SK-MEL-5 (cell line): ENCODE data around the gene ATP9B. TPM values are rescaled to one million over a fixed set of nuclear protein-coding genes. Genes with fewer than 3 reads are reported as not detected.

Source experiments
- DNase-seq: peaks from one replicate; pipeline ENCODE4 v3.0.0-alpha.2; 2016; ENCODE audit warnings: low read depth, low spot score
- in situ Hi-C: cut with HindIII; loops from 2 replicates; pipeline ENCODE4 v1.10.0; 2016; ENCODE audit warnings: low sequenced_read_pairs, high pct_unique_total_duplicates, low pct_unique_long_range_greater_than_20kb
- total RNA-seq: library from RNA; depleted of rRNA; stranded (reverse); fragments of >200 nt; shearing (Covaris generic); gene quantifications from 2 replicates; pipeline ENCODE4 v1.2.3, GENCODE V29; 2014

ATP9B gene
- total RNA-seq, 1 experiment from 2014 or later, result 6.8 TPM

DNA sequence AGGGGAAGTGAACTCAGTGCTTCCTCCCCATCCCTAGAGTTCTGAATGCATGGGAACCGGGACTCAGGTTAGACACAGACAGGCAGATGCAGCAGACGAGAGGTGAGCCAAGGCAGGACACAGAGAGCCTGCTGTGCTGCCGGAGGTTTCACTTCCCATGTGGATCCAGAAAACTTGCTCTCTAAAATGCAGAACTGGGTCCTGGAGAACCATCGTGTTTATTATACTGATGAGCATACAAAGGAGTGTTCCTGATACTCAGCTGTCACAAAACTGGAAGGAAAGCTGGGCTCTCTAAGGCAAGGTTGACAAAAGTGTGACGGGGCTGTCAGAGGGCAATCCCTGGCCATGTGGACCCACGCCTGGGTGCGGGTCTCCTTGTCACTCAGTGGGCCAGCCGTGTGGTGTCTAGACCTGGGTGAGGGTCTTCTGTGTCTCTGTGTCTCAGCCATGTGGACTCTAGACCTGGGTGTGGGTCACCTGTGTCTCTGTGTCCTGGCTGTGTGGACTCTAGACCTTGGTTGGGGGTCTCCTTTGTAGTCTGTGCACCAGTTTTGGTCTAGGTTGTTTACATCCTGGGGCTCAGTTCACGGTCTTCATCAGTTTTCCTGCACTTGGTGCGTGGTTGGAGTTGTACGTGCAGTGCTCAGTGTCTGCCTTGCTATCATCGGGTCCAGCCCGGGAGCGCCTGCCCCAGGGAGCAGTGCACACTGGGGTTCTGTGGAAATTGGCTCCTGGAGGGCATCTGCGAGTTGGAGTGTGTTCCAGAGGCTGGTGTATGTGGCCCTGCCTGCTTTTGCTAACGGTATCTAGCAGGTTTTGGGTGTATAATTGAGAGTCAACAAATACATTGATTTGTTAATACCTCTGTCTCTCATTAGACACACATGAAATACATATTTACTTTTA, 141.1 kb downstream of the ATP9B start:
- in situ Hi-C loops, result no loop called here
- no peak for DNase-seq

DNA sequence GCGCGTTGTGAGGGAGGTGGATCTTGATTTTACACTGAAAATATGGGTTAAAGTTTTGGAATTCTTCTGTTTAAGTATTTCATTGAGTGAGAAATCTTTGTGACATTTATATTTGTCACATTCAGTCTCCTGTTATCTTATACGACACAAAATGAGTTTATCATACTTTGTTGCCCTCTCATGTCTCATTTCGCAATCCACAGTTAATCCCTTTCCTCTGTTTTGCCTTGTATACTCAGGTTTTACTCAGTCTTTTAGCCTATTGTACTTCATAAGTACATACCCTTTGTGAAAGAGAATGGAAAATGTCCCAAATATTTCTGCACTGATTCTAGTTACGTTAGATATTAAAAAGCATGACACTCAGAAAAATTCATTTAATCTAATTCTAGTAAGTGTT, 142.7 kb downstream of the ATP9B start:
- in situ Hi-C loops, result no loop called here
- DNase-seq, result no peak

DNA sequence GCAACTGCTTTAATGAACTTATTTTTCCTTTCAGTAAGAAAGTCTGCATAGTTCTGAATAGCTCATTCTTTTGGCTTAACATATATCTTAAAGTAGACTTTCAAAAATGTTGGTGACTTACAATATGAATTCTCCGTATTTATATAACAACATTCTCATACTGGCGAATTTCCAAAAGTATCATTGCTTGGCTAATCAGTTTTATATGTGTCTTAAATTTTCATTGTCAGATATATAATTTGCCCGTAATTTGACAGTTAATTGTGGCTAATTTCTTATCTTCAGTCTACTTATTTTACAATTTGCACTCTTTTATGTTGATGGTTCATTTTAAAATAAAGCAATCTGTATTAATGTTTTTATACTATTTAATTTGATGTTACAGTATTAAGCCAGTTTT, 144.9 kb downstream of the ATP9B start:
- in situ Hi-C loops, result no loop called here
- DNase-seq, result no peak

DNA sequence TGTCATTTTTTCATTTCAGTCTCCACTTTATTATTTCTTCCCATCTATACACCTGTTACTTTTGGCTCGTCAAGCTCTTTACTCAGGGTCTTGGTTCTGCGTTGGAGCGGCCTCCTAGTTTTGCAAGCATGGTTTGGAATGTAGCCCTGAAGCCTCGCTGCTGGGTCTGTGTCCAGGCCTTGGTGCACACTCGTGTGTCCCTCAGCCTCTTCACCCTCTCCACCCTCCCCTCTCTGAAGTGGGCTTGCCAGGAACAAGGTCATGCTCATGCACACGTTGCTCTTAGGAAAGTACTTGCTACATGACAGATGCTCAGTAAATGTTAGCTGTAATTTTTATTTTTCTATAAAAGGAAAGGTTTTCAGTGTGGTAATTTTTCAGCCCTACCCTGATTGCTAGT, 147.0 kb downstream of the ATP9B start:
- in situ Hi-C loops, result no loop called here
- DNase-seq, result no peak

DNA sequence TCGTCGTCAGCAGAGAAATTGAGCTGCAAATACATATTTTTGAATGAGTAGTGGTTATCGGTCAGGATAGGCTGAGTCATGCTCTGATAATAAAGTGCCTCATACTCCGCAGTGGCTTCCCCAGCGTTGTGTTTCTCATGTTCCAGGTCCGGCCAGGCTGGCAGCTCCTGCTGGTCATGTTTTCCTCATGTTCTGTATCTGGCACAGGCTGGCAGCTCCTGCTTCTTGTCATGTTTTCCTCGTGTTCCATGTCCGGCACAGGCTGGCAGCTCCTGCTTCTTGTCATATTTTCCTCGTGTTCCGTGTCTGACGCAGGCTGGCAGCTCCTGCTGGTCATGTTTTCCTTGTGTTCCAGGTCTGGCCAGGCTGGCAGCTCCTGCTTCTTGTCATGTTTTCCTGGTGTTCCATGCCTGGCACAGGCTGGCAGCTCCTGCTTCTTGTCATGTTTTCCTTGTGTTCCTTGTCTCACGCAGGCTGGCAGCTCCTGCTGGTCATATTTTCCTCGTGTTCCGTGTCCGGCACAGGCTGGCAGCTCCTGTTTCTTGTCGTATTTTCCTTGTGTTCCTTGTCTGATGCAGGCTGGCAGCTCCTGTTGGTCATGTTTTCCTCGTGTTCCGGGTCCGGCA, 148.9 kb downstream of the ATP9B start:
- DNase-seq, result no peak
- in situ Hi-C loops, result no loop called here

DNA sequence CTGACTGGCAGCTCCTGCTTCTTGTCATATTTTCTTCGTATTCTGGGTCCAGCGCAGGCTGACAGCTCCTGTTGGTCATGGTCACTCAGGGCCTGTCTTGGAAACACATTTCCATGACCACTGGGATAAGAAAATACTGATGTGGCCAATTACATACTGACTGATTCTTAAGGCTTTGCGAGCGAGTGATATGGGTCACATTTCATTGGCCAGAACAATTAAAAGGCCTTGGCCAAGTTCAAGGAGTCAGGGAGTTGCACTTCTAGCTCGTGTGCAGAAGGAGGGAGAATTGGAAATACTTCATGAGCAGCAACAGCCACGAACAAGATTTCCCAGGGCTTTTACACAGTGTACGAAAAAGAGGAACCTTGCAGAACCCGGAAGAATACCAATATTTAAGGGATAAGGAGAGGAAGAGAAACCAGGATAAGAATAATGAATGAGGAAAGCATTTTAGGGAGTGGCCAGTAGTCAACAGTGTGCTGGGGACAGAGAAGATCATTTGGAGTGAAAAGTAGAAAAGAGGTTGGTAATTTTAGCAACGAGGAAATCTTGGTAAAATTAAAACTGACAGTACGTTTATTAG, 149.5 kb downstream of the ATP9B start:
- no peak for DNase-seq
- in situ Hi-C loops, result no loop called here

DNA sequence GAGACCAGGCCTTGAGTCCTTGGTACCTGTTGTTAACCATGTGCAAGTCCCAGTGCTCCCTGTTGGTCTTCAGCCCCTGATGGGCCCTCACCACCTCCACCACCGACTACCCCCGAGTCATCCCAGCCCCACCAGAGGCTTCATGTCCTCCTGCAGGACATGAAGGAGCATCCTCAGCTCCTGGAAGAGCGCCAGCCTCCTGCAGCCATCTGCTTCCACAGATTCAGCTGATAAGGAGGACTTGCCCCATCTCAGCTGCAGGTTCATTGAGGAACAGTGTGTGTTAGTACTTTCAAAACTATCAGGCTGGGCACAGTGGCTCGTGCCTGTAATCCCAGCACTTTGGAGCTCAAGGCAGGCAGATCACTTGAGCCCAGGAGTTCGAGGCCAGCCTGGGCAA, 151.9 kb downstream of the ATP9B start:
- in situ Hi-C loops, result no loop called here
- DNase-seq, result no peak

DNA sequence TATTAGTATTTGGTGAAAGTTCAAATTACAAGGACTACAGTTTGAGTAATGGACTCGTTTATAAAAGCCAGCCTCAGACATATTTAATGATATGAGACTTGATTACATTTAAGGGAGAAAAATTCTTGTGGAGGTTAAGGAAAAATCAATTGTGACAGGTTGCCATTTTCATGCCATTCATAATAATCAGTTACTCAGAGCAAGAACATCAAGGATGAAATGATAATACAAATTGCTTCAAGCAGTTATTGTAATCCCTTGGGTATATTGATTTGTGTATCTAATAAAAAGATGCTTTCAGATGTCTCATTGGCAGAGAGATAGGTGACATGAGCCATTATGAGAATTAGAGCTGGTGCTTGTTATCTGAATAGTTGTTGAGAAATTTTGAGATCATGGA, 153.6 kb downstream of the ATP9B start:
- in situ Hi-C loops, result no loop called here
- DNase-seq, result no peak

DNA sequence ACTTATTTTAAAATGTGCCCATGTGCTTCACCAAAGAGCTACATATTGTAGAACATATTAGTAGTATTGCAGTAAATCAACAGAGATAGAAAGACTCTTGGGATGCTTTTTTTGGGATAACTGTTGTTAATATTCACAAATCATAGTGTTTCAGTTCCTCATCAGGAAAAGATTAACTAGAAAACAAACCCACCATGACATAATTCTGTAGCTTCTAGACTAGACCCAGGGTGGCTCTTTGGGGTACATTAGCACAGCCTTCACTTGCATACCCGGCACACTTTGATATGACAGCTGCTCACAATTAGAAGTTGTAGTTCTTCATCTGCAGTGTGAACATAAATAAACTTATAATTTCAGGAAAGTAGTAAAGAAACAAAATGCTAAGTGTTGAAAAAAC, 154.2 kb downstream of the ATP9B start:
- in situ Hi-C loops, result no loop called here

DNA sequence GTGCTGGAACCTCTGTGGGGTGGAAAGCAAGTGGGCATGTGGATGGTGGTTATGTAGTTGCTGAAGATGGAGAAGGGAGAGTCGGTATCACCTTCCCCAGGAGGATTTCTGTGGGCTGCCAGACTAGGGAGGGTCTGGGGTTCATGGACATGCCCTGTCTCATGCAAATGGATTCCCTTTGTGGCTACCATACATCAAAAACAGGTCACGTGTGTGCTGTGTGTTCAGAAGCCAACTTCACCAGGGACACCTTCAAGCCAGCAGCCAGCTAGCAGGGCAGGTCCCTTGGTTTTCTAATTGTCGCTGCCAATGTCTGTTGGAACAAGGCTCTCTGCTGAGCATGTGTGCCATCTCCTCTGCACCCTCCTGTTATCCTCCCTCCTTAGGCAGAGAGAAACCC, 155.2 kb downstream of the ATP9B start:
- no peak for DNase-seq
- in situ Hi-C loops, result no loop called here

More for the DNA sequence above, 154.2 kb downstream of the ATP9B start:
- no peak for DNase-seq

DNA sequence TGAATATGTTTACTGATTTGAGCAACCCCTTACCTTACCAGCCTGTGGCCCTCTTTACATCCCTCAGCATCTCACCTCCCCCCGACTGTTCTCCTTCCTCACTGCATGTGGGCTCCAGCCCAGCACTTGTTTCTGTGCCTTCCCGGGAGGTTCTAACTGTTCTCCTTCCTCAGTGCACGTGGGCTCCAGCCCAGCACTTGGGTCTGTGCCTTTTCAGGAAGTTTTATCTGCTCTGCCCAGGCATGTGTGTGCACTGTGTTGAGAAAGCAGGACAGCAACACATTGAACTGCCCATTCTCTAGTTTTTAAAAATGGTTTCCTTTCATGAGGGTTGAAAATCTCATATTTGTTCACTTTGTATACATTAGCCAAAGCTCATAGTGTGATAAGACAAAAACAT, 158.4 kb downstream of the ATP9B start:
- in situ Hi-C loops, result no loop called here
- DNase-seq, result no peak

DNA sequence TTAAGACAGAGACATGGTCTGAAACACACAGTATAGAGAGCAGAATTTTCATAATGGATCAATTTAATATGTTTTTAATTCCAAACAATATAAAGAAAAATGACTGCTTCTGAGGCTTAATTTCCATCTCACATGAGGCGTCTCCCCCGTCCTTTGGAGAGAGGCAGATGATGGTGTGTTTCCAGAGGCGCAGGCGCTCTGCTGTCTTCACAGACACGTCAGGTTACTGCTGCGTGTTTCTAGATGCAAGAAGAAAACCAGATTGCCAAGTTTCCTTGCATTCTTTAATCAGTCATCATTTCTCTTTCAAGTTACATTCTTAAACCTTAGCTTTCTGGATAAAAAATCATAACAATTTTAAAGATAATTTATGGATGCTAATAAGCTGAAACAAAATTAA, 160.2 kb downstream of the ATP9B start:
- in situ Hi-C loops, result no loop called here

DNA sequence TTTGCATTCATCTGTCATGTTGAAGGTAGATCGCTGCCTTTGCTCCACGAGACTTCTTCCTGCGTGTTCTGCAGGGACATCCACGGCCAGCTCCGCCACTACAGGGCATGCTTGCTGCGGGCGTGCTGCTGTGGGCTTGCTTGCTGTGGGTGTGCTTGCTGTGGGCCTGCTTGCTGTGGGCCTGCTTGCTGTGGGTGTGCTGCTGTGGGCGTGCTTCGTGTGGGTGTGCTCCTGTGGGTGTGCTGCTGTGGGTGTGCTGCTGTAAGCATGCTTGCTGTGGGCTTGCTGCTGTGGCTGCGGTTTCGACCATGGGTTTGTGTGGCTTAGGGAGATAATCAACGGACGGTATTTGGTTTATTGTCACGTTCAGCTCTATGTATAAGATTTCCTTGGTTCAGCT, 165.2 kb downstream of the ATP9B start:
- no peak for DNase-seq
- in situ Hi-C loops, result no loop called here

More for the DNA sequence above, 160.2 kb downstream of the ATP9B start:
- no peak for DNase-seq

DNA sequence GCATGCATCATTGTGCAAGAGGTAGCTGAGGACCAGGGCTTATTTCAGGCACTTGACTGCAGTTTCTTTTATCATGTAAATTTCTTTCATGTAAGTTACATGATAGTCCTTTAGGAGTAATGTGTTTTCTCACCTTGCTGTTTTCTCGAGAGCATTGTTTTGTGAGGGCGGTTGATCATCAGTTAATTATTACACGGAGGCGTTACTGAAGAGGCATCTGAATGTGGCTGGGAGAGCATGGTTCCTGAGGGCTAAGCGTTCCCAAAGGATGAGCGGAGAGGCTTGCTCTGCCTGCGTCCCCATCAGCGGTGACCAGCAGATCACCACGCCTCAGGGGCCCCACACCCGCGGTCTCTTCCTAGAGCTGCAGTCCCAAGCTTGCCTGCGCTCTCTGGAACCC, 170.4 kb downstream of the ATP9B start:
- DNase-seq, result no peak
- in situ Hi-C loops, result no loop called here

DNA sequence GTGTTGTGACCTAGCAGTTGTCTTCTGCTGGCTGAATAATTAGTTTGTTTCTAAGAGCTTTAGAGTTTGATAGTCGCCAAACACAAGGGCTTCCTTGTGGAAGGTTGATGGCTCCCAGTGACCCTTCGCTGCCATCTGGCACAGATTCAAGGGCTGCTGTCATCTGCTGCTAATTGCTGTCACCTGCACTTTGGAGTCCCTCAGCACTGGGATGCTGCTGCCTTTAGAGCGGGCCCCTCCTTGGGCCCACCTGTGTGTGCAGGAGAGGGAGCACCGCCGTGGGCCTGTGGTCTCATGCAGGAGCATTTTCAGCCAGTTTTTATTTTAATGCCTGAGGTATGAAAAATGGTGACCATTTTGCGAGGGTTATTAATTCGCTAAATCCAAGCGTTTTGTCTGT, 172.6 kb downstream of the ATP9B start:
- in situ Hi-C loops, result no loop called here

DNA sequence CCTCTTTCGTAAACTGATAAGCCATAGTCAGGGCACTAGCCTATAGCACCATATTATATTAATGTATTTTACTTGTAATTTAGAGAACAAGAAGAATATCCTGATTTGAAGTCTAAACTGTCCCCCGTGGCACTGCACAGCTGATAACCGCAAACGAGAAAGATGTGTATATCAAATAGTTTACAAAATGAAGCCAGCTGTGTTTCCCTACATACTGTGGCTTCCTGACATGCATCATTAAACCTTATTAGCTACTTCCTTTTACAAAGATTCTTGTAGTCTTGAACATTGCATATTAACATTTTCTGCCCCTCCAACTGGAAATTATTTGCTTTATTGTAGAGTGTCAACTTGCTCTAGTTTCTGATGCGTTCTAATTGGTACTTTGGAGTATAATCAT, 173.1 kb downstream of the ATP9B start:
- in situ Hi-C loops, result no loop called here
- no peak for DNase-seq

More for the DNA sequence above, 172.6 kb downstream of the ATP9B start:
- no peak for DNase-seq

DNA sequence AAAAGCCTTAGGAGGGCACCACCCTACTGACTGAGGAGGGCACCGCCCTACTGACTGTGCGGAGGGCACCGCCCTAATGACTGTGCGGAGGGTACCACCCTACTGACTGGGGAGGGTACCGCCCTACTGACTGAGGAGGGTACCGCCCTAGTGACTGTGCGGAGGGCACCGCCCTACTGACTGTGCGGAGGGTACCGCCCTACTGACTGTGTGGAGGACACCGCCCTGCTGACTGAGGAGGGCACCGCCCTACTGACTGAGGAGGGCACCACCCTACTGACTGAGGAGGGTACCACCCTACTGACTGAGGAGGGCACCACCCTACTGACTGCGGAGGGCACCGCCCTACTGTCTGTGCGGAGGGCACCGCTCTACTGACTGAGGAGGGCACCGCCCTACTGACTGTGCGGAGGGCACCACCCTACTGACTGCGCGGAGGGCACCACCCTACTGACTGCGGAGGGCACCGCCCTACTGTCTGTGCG, 176.4 kb downstream of the ATP9B start:
- DNase-seq, result peak; percentile 81
- in situ Hi-C loops, result no loop called here

DNA sequence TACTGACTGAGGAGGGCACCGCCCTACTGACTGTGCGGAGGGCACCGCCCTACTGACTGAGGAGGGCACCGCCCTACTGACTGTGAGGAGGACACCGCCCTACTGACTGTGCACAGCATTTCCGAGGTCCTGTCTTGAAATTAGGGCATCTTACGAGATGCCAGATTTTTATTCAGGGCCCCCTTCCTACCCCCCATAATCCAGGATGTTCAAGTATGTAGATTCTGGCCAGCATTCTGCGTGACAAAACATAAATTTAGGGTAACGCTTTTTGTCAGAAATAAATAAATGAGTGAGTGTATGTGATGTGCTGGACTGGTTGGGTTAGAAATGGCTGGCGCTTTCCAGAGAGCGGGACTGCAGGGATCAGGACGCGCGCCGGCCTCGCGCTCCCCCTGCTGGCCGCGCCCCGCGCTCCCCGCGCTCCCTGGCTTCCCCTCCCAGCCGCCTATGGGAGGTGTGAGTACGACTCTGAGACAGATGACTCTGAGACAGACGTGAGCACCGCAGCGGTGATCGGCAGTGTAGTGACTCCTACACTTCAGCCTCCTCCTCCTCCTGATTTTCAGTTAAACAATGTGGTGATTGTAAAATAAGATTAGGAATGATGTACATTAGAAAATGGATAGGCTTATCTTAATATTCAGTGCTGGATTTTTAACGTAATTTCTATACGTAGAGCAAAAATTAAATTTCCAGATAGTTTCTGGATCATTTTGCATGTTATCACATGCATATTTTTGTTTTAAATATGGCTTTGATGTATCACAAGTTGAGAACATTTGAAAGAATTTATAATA, 177.3 kb downstream of the ATP9B start:
- peak; percentile 85 for DNase-seq
- in situ Hi-C loops, result no loop called here
